Neural crest cell (in vitro differentiated cells): ENCODE results near the gene TRPM3. TPM values are rescaled to one million over a fixed set of nuclear protein-coding genes. Genes with fewer than 3 reads are reported as not detected.

Source experiments
- DNase-seq: peaks from one replicate; pipeline ENCODE4 v3.0.0; 2021; ENCODE audit warnings: low read depth, mixed read lengths, low spot score
- H3K27ac Mint-ChIP-seq: one replicate; pipeline ENCODE4 v1.8.0; 2021; ENCODE audit warnings: mild to moderate bottlenecking, mixed read lengths; ENCODE audit not compliant: unreplicated experiment
- H3K27me3 Mint-ChIP-seq: 2 replicates; pipeline ENCODE4 v1.8.0; 2021; ENCODE audit warnings: low read depth, mild to moderate bottlenecking, mixed read lengths
- H3K36me3 Mint-ChIP-seq: 2 replicates; pipeline ENCODE4 v1.8.0; 2021; ENCODE audit warnings: low read depth, mild to moderate bottlenecking, mixed read lengths
- H3K4me1 Mint-ChIP-seq: 2 replicates; pipeline ENCODE4 v1.8.0; 2021; ENCODE audit warnings: mixed read lengths
- H3K4me3 Mint-ChIP-seq: one replicate; pipeline ENCODE4 v1.8.0; 2021; ENCODE audit warnings: mild to moderate bottlenecking, mixed read lengths
- H3K9me3 Mint-ChIP-seq: 2 replicates; pipeline ENCODE4 v1.8.0; 2021; ENCODE audit warnings: mixed read lengths
- CTCF ChIP-seq: fragments of 200-600 bp; sonication (generic); conservative IDR thresholded peaks from 2 replicates; pipeline ENCODE4 v1.5.0; 2021; ENCODE audit warnings: antibody characterized with exemption, mild to moderate bottlenecking
- total RNA-seq: library from RNA; stranded (reverse); gene quantifications from 2 replicates; pipeline ENCODE4 v1.2.1, GENCODE V29; 2021

Gene TRPM3
- total RNA-seq, 1 donor from 2014 or later, result 1.4 TPM

GRCh38 chr9:71032779-71033178 lies 88.6 kb downstream of the TRPM3 start:
- Mint-ChIP-seq H3K36me3 (no peaks in the 10 kb centered on the region), H3K27ac (no peak overlapping the region), H3K9me3 (no peaks in the 10 kb centered on the region), H3K27me3 (no peaks in the 10 kb centered on the region), H3K4me1 (no peaks in the 10 kb centered on the region), H3K4me3 (no peak overlapping the region)
- no peak for TF ChIP-seq CTCF
- no peak for DNase-seq

- H3K4me3 Mint-ChIP-seq, result no peak overlapping the region
- H3K36me3 Mint-ChIP-seq, result no peaks in the 10 kb centered on the region
- no peak for DNase-seq
- no peaks in the 10 kb centered on the region for H3K27me3 Mint-ChIP-seq
- no peak overlapping the region for H3K27ac Mint-ChIP-seq
- no peak for TF ChIP-seq CTCF
- no peaks in the 10 kb centered on the region for H3K4me1 Mint-ChIP-seq
- no peaks in the 10 kb centered on the region for H3K9me3 Mint-ChIP-seq
Observed at GRCh38 chr9:71025728-71026127, 95.7 kb downstream of the TRPM3 start.

- H3K4me1 Mint-ChIP-seq, result no peaks in the 10 kb centered on the region
- H3K27ac Mint-ChIP-seq, result no peak overlapping the region
- no peaks in the 10 kb centered on the region for H3K36me3 Mint-ChIP-seq
- H3K9me3 Mint-ChIP-seq, result no peaks in the 10 kb centered on the region
- H3K27me3 Mint-ChIP-seq, result no peaks in the 10 kb centered on the region
- no peak for DNase-seq
- TF ChIP-seq CTCF, result no peak
- no peak overlapping the region for H3K4me3 Mint-ChIP-seq
Observed at GRCh38 chr9:71025201-71025600, 96.2 kb downstream of the TRPM3 start.

GRCh38 chr9:71010258-71010657 lies 111.2 kb downstream of the TRPM3 start:
- Mint-ChIP-seq H3K4me3 (no peak overlapping the region), H3K36me3 (peaks cover 2% of the 10 kb centered on the region), H3K27ac (no peak overlapping the region), H3K9me3 (peaks cover 4% of the 10 kb centered on the region), H3K27me3 (no peaks in the 10 kb centered on the region), H3K4me1 (no peaks in the 10 kb centered on the region)
- DNase-seq, result no peak
- no peak for TF ChIP-seq CTCF

GRCh38 chr9:71005456-71005855 lies 116.0 kb downstream of the TRPM3 start:
- Mint-ChIP-seq H3K4me1 (no peaks in the 10 kb centered on the region), H3K36me3 (peaks cover 5% of the 10 kb centered on the region), H3K4me3 (no peak overlapping the region), H3K9me3 (peaks cover 7% of the 10 kb centered on the region), H3K27ac (no peak overlapping the region), H3K27me3 (no peaks in the 10 kb centered on the region)
- no peak for TF ChIP-seq CTCF
- no peak for DNase-seq

GRCh38 chr9:71004196-71004595 lies 117.2 kb downstream of the TRPM3 start:
- Mint-ChIP-seq H3K36me3 (peaks cover 5% of the 10 kb centered on the region), H3K27ac (no peak overlapping the region), H3K27me3 (no peaks in the 10 kb centered on the region), H3K4me3 (no peak overlapping the region), H3K4me1 (no peaks in the 10 kb centered on the region), H3K9me3 (peaks cover 7% of the 10 kb centered on the region)
- no peak for DNase-seq
- no peak for TF ChIP-seq CTCF
